Nephron progenitor cell (in vitro differentiated cells): Measurements from ENCODE around the gene RHBDL1.
"Not testable (repeated sequence)": the region's sequence is repeated elsewhere in the genome, so short reads cannot be mapped to it uniquely, and the experiment has no call there.

Source experiments
- DNase-seq: peaks from one replicate; pipeline ENCODE4 v3.0.0; 2021
- H3K27ac Mint-ChIP-seq: 2 replicates; pipeline ENCODE4 v1.8.0; 2021; ENCODE audit warnings: mild to moderate bottlenecking, moderate library complexity, mixed read lengths
- H3K27me3 Mint-ChIP-seq: 2 replicates; pipeline ENCODE4 v1.8.0; 2021; ENCODE audit warnings: mild to moderate bottlenecking, low read depth, mixed read lengths; ENCODE audit not compliant: poor library complexity
- H3K36me3 Mint-ChIP-seq: 2 replicates; pipeline ENCODE4 v1.8.0; 2021; ENCODE audit warnings: low read depth, mixed read lengths
- H3K4me1 Mint-ChIP-seq: 2 replicates; pipeline ENCODE4 v1.8.0; 2021; ENCODE audit warnings: mixed read lengths
- H3K4me3 Mint-ChIP-seq: 2 replicates; pipeline ENCODE4 v1.8.0; 2021; ENCODE audit warnings: mild to moderate bottlenecking, moderate library complexity, mixed read lengths
- H3K9me3 Mint-ChIP-seq: 2 replicates; pipeline ENCODE4 v1.8.0; 2021; ENCODE audit warnings: mild to moderate bottlenecking, moderate library complexity, mixed read lengths
- TF ChIP-seq, protein P1 (sequence below): fragments of 200-600 bp; sonication (generic); IDR thresholded peaks from 2 replicates; pipeline ENCODE4 v1.5.0; 2021; ENCODE audit warnings: antibody characterized with exemption

The RHBDL1 gene

DNA sequence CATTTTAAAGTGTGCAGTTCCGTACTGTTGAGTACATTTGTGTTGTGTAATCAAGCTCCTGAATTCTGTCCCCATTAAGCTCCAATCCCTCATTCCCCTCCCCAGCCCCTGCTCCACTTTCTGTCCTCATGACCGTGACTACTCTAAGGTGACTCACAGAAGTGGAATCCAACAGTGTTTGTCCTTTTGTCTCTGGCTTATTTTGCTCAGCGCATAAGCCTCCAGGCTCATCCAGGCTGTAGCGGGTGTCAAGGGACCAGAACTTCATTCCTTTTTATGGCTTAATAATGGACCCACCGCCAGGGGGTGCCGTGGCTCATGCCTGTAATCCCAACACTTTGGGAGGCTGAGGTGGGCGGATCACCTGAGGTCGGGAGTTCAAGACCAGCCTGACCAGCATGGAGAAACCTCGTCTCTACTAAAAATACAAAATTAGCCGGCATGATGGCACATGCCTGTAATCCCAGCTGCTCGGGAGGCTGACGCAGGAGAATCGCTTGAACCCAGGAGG, 37.3 kb downstream of the RHBDL1 start:
- H3K27me3 Mint-ChIP-seq: peaks cover 55% of the 10 kb centered on the region
- H3K36me3 Mint-ChIP-seq, H3K4me3 Mint-ChIP-seq, H3K9me3 Mint-ChIP-seq: not testable (repeated sequence)
- TF ChIP-seq, protein P1, sequence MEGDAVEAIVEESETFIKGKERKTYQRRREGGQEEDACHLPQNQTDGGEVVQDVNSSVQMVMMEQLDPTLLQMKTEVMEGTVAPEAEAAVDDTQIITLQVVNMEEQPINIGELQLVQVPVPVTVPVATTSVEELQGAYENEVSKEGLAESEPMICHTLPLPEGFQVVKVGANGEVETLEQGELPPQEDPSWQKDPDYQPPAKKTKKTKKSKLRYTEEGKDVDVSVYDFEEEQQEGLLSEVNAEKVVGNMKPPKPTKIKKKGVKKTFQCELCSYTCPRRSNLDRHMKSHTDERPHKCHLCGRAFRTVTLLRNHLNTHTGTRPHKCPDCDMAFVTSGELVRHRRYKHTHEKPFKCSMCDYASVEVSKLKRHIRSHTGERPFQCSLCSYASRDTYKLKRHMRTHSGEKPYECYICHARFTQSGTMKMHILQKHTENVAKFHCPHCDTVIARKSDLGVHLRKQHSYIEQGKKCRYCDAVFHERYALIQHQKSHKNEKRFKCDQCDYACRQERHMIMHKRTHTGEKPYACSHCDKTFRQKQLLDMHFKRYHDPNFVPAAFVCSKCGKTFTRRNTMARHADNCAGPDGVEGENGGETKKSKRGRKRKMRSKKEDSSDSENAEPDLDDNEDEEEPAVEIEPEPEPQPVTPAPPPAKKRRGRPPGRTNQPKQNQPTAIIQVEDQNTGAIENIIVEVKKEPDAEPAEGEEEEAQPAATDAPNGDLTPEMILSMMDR: peak; percentile 44
- H3K27ac Mint-ChIP-seq: peak overlapping the region; percentile 43
- H3K4me1 Mint-ChIP-seq: peaks cover 17% of the 10 kb centered on the region
- peak; percentile 53 for DNase-seq

- H3K27me3 Mint-ChIP-seq: peaks cover 42% of the 10 kb centered on the region
- no peak overlapping the region for H3K4me3 Mint-ChIP-seq
Measured at GRCh38 chr16:714079-714478, 38.6 kb downstream of the RHBDL1 start.

DNA sequence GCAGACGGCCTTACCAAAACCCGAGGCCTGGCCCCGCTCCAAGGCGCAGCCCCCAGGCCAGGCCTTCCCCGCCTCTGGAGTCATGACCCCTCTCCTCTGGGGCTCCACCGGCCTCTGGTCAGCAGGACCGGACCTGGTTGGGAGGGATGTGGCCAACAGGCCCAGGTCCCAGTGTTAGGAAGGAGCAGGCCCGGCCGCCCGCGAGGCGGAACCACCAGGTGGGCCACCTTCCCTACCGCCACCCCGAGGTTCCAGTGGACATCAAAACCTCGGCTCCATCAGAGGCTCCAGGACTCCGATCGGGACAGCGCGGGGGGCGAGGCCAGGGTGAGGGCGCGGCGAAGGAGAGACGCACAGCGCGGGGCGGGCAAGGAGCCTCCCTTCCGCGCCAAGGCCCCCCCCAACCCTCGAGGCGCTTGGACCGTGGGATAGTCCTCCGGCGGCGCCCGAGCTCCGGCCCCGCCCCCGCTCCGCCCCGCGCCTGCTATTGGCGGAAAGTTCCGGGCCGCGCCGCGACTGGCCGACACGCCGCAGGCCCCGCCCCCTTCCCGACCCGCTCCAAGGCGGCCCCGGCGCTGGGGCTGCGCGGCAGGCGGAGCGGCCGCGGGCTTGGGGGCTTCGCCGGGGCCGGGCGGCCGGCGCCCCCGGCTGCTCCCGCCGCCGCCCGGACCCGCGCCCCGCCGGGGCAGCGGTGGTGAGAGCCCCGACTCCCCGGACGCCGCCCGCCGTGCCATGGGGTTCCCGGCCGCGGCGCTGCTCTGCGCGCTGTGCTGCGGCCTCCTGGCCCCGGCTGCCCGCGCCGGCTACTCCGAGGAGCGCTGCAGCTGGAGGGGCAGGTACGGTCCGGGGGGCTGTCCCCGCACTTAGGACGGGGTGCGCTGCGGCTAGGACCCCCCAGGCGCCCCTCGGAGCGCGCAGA, 39.3 kb downstream of the RHBDL1 start, which contains the start of gene METRN:
TSS of gene METRN (plus strand) at position 561 of the 919 bp plus-strand sequence. CDS start at position 733, 172 bp downstream.
- Mint-ChIP-seq H3K36me3 (no peaks in the 10 kb centered on the region), H3K4me3 (peak within 1 kb of the TSS; percentile 80), H3K27ac (no peak within 1 kb of the TSS)

More at GRCh38 chr16:714079-714478, 38.6 kb downstream of the RHBDL1 start:
- DNase-seq: no peak
- Mint-ChIP-seq H3K9me3 (no peaks in the 10 kb centered on the region), H3K4me1 (peaks cover 23% of the 10 kb centered on the region), H3K36me3 (no peaks in the 10 kb centered on the region), H3K27ac (no peak overlapping the region)
- TF ChIP-seq, protein P1: no peak

DNA sequence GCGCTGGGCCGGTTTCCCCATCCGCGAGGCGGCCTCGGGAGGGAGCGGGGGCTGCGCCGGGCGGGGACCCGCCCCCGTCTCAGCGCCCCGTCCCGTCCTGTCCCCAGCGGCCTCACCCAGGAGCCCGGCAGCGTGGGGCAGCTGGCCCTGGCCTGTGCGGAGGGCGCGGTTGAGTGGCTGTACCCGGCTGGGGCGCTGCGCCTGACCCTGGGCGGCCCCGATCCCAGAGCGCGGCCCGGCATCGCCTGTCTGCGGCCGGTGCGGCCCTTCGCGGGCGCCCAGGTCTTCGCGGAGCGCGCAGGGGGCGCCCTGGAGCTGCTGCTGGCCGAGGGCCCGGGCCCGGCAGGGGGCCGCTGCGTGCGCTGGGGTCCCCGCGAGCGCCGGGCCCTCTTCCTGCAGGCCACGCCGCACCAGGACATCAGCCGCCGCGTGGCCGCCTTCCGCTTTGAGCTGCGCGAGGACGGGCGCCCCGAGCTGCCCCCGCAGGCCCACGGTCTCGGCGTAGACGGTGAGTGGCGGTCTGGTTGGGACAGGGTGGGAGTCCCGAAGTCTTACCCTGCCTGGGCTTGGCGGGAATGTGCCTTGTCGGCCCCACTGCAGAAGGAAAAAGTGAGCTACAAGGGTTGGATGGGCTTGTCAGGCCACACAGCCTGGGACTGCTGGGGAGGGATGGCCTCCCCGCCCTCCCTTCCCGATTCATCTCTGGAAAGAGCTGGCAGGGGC, 40.2 kb downstream of the RHBDL1 start:
- DNase-seq: peak; percentile 73
- Mint-ChIP-seq H3K4me1 (peaks cover 32% of the 10 kb centered on the region), H3K27me3 (peaks cover 30% of the 10 kb centered on the region), H3K27ac (no peak overlapping the region), H3K9me3 (no peaks in the 10 kb centered on the region), H3K4me3 (peak overlapping the region; percentile 80), H3K36me3 (no peaks in the 10 kb centered on the region)
- TF ChIP-seq, protein P1: no peak

More for the DNA sequence above, 39.3 kb downstream of the RHBDL1 start, which contains the start of gene METRN:
- H3K9me3 Mint-ChIP-seq: no peaks in the 10 kb centered on the region
- peaks cover 34% of the 10 kb centered on the region for H3K27me3 Mint-ChIP-seq
- DNase-seq: peak; percentile 99
- peaks cover 30% of the 10 kb centered on the region for H3K4me1 Mint-ChIP-seq
- TF ChIP-seq, protein P1: no peak

GRCh38 chr16:716200-716568, 40.7 kb downstream of the RHBDL1 start:
- peak; percentile 81 for DNase-seq
- Mint-ChIP-seq H3K27me3 (peaks cover 28% of the 10 kb centered on the region), H3K9me3 (no peaks in the 10 kb centered on the region), H3K4me1 (peaks cover 32% of the 10 kb centered on the region), H3K27ac (no peak overlapping the region), H3K36me3 (no peaks in the 10 kb centered on the region), H3K4me3 (peak overlapping the region; percentile 80)
- TF ChIP-seq, protein P1: no peak
